Colonic mucosa (tissue), 4 donors: Measurements from ENCODE around the gene EPG5. TPM values are rescaled to one million over a fixed set of nuclear protein-coding genes. Genes with fewer than 3 reads are reported as not detected.
"Not testable (repeated sequence)": the region's sequence is repeated elsewhere in the genome, so short reads cannot be mapped to it uniquely, and the experiment has no call there.

Experiments
- DNase-seq: peaks from one replicate; pipeline ENCODE4 v3.0.0-alpha.2; 2020
- H3K27ac ChIP-seq: fragments of 200-600 bp; one replicate; pipeline ENCODE4 v1.8.0; 2021
- H3K27me3 ChIP-seq: fragments of 200-600 bp; one replicate; pipeline ENCODE4 v1.8.0; 2021
- H3K36me3 ChIP-seq: fragments of 200-600 bp; one replicate; pipeline ENCODE4 v1.8.0; 2021
- H3K4me1 ChIP-seq: fragments of 200-600 bp; one replicate; pipeline ENCODE4 v1.8.0; 2021; ENCODE audit warnings: mild to moderate bottlenecking
- H3K4me3 ChIP-seq: fragments of 200-600 bp; one replicate; pipeline ENCODE4 v1.8.0; 2021
- H3K9ac ChIP-seq, 2 donors: one replicate each; pipeline ENCODE4 v1.7.0; 2013; ENCODE audit warnings: control low read depth in 2 of 2, low read depth in 2 of 2, low read length in 2 of 2
- H3K9me3 ChIP-seq: fragments of 200-600 bp; one replicate; pipeline ENCODE4 v1.8.0; 2021
- intact Hi-C: fragments of 100-400 bp; cut with DNase I; formaldehyde crosslinking; loops from one replicate; pipeline ENCODE4 v1.14.1; 2022
- total RNA-seq, 2 donors: library from RNA; stranded (reverse); fragmentation: NEBNext Ultra II Directional in 1 of 2; extraction: Animal tissue kit (Norgen Biotek cat#: 25700) in 1 of 2; gene quantifications; one replicate each; pipeline ENCODE4 v1.2.1, GENCODE V29; 2021
- TF ChIP-seq, protein P1 (sequence below): fragments of 200-600 bp; IDR thresholded peaks from one replicate; pipeline ENCODE4 v1.8.0; 2022; ENCODE audit warnings: antibody characterized with exemption, mild to moderate bottlenecking
- donor health status: healthy.
- donor health status: DM: no; HTN: no; CAD: no.
- donor health status: DM: no; HTN: no; CAD: no.

The EPG5 gene
- total RNA-seq, 2 donors from 2014 or later: 16.0 to 17.3 TPM

DNA sequence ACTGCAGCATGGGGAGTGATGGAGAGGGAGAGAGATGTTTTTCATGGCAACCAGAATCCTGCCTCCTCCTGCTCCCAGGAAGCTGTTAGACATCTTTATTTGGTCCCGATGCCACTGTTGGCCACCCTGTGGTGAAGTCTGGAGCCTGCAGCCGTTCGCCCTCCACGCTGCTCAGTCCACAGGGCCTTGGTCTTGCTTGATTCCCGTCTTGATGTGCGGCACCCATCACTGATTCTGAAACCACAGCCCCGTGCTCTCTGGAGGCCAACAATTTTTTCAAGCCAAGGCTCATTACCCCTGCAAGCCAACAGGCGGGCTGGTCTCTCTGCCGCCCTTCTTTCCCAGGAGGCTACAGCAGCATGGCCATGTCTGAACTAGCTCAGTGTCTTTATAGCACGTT is 117.1 kb downstream of the EPG5 start:
- no peak for DNase-seq
- no peaks in the 10 kb centered on the region for H3K9me3 ChIP-seq
- H3K4me1 ChIP-seq: no peaks in the 10 kb centered on the region
- no peak overlapping the region for H3K27ac ChIP-seq
- no peaks in the 10 kb centered on the region for H3K36me3 ChIP-seq
- TF ChIP-seq, protein P1, sequence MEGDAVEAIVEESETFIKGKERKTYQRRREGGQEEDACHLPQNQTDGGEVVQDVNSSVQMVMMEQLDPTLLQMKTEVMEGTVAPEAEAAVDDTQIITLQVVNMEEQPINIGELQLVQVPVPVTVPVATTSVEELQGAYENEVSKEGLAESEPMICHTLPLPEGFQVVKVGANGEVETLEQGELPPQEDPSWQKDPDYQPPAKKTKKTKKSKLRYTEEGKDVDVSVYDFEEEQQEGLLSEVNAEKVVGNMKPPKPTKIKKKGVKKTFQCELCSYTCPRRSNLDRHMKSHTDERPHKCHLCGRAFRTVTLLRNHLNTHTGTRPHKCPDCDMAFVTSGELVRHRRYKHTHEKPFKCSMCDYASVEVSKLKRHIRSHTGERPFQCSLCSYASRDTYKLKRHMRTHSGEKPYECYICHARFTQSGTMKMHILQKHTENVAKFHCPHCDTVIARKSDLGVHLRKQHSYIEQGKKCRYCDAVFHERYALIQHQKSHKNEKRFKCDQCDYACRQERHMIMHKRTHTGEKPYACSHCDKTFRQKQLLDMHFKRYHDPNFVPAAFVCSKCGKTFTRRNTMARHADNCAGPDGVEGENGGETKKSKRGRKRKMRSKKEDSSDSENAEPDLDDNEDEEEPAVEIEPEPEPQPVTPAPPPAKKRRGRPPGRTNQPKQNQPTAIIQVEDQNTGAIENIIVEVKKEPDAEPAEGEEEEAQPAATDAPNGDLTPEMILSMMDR: no peak
- intact Hi-C loops: no loop called here
- H3K27me3 ChIP-seq: no peaks in the 10 kb centered on the region
- H3K4me3 ChIP-seq: no peak overlapping the region
- H3K9ac ChIP-seq: no peak overlapping the region

DNA sequence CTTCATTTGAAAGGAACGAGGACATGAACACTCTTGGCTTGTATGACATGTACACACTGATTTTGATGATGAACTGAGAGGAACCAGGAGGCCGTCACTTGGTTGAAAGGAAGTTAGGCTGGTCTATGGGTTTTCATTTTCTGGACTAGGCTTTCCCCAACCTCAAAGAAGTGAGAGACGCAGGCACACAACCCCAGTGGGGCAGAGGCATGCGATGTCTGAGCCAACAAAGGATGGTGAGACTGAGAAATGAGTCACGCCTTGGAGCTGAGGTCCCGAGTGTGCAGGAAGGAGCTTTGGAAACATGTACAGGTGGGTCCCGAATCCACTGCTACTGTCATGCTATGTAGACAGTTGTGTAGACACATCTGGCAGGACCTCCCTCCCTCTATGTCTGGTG is 117.6 kb downstream of the EPG5 start:
- no peaks in the 10 kb centered on the region for H3K36me3 ChIP-seq
- intact Hi-C loops: no loop called here
- H3K9me3 ChIP-seq: no peaks in the 10 kb centered on the region
- no peak overlapping the region for H3K4me3 ChIP-seq
- H3K27me3 ChIP-seq: no peaks in the 10 kb centered on the region
- TF ChIP-seq, protein P1: no peak
- no peak overlapping the region for H3K9ac ChIP-seq
- H3K27ac ChIP-seq: no peak overlapping the region
- no peaks in the 10 kb centered on the region for H3K4me1 ChIP-seq
- no peak for DNase-seq

DNA sequence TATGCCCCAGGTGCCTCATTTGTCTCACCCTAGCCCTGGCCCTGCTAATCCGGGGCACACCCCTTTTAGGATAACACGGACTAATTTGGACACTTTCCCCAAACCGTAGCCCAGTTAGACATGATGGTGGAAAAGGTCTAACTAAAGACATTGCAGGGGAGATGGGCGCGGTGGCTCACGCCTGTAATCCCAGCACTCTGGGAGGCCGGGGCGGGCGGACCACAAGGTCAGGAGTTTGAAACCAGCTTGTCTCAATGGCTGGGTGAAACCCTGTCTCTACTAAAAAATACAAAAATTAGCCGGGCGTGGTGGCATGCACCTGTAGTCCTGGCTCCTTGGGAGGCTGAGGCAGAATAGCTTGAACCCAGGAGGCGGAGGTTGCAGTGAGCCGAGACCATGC is 118.5 kb downstream of the EPG5 start:
- H3K9ac ChIP-seq, H3K4me3 ChIP-seq, H3K4me1 ChIP-seq, intact Hi-C loops, H3K27me3 ChIP-seq, H3K36me3 ChIP-seq, H3K27ac ChIP-seq, H3K9me3 ChIP-seq, DNase-seq: not testable (repeated sequence)

DNA sequence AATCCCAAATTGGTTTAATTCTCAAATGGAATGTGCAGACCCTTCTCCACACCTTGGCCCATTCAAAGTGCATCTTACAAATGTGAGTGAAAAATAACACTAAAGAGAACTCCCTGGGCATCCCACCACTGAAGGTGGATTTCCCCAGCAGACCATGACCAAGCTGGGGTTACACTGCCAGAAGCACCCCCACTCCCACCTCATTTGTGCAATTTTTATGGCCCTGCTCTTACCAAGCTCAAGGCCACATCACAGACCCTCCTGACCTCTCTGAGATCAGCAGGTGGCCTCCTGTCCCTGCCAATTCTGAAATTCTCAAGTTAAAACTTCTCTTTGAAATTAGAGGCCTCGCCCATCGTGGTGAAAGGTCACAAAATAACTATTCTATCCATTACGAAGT is 120.0 kb downstream of the EPG5 start:
- H3K4me3 ChIP-seq: no peak overlapping the region
- H3K27me3 ChIP-seq: no peaks in the 10 kb centered on the region
- no peak for DNase-seq
- intact Hi-C loops: no loop called here
- no peaks in the 10 kb centered on the region for H3K9me3 ChIP-seq
- H3K27ac ChIP-seq: no peak overlapping the region
- TF ChIP-seq, protein P1: no peak
- H3K4me1 ChIP-seq: no peaks in the 10 kb centered on the region
- no peak overlapping the region for H3K9ac ChIP-seq
- H3K36me3 ChIP-seq: no peaks in the 10 kb centered on the region

DNA sequence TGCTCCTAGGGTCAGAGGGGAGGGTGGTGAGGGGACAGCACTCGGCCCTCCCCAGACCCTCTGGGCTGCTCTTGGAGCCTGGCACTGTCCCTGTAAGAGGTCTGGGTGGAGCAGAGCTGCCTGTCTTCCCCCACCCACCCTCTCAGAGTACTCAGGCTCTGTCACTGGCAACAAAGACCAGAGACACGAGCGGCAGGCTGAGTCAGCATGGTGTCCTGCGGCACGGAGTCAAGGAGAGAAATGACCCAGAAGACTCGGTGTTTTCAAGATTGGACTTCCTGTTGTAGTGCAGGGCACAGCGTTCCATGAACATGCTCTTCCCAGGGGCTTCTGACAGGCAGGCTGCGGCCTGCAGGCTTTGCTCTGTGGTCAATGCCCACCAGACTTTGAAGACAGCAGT is 121.7 kb downstream of the EPG5 start:
- no peak overlapping the region for H3K9ac ChIP-seq
- H3K9me3 ChIP-seq: no peaks in the 10 kb centered on the region
- TF ChIP-seq, protein P1: no peak
- no peaks in the 10 kb centered on the region for H3K36me3 ChIP-seq
- intact Hi-C loops: no loop called here
- no peak for DNase-seq
- no peaks in the 10 kb centered on the region for H3K4me1 ChIP-seq
- no peaks in the 10 kb centered on the region for H3K27me3 ChIP-seq
- no peak overlapping the region for H3K27ac ChIP-seq
- H3K4me3 ChIP-seq: no peak overlapping the region

DNA sequence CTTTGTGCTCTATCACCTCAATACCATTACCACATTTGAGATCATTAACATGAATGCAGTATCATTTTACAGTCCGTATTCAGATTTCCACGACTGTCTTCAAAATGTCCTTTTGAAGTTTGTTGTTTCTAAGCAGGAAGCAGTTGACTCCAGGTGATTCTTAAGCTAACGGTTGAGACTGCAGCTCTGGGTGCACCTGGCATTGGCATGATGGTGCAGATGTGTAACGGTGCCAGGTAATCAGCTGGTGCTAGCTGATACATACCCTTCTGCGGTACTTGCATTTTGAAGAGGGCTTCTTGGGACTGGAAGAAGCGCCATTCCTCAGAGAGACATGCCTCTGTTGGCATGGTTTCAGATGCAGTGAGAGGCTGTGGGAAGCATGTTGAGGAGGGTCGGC is 122.2 kb downstream of the EPG5 start:
- no peak for DNase-seq
- no peaks in the 10 kb centered on the region for H3K36me3 ChIP-seq
- H3K27me3 ChIP-seq: no peaks in the 10 kb centered on the region
- no peak overlapping the region for H3K9ac ChIP-seq
- no peaks in the 10 kb centered on the region for H3K9me3 ChIP-seq
- no peak overlapping the region for H3K27ac ChIP-seq
- TF ChIP-seq, protein P1: no peak
- intact Hi-C loops: no loop called here
- no peaks in the 10 kb centered on the region for H3K4me1 ChIP-seq
- H3K4me3 ChIP-seq: no peak overlapping the region
